NB4 (cell line): Measurements from ENCODE around the gene ADAM10.

Experiments
- POLR2A ChIP-seq: IDR thresholded peaks from 2 replicates; pipeline ENCODE4 v1.6.1; 2011; ENCODE audit warnings: mild to moderate bottlenecking; ENCODE audit not compliant: insufficient read length; ENCODE audit errors: extremely low read depth
- TF ChIP-seq, protein P1 (sequence below): IDR thresholded peaks from one replicate; pipeline ENCODE4 v1.5.1; 2012; ENCODE audit warnings: low read depth, low read length

- TF ChIP-seq, protein P1, sequence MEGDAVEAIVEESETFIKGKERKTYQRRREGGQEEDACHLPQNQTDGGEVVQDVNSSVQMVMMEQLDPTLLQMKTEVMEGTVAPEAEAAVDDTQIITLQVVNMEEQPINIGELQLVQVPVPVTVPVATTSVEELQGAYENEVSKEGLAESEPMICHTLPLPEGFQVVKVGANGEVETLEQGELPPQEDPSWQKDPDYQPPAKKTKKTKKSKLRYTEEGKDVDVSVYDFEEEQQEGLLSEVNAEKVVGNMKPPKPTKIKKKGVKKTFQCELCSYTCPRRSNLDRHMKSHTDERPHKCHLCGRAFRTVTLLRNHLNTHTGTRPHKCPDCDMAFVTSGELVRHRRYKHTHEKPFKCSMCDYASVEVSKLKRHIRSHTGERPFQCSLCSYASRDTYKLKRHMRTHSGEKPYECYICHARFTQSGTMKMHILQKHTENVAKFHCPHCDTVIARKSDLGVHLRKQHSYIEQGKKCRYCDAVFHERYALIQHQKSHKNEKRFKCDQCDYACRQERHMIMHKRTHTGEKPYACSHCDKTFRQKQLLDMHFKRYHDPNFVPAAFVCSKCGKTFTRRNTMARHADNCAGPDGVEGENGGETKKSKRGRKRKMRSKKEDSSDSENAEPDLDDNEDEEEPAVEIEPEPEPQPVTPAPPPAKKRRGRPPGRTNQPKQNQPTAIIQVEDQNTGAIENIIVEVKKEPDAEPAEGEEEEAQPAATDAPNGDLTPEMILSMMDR: no peak
- TF ChIP-seq POLR2A: no peak
These were observed 172.8 kb downstream of the ADAM10 start for GRCh38 chr15:58576657-58577056.
